Activated CD4-positive, alpha-beta memory T cell treated with anti-CD3 and anti-CD28 coated beads for 36 hours (primary cell): ENCODE results near the gene PIM1. TPM values are rescaled to one million over a fixed set of nuclear protein-coding genes. Genes with fewer than 3 reads are reported as not detected.

ENCODE experiments used
- total RNA-seq, 2 experiments: library from RNA; stranded (reverse); gene quantifications; one replicate each; pipeline ENCODE4 v1.2.3, GENCODE V29; 2021

Gene PIM1
- total RNA-seq, 2 experiments from 2014 or later = 204 TPM

Other genes with a start within 250 kb of the PIM1 start
- gene PI16, start 215.4 kb upstream of the PIM1 start, total RNA-seq = 1 to 10 TPM; 1.0 to 1.1 TPM
- gene MTCH1, start 184.0 kb upstream of the PIM1 start, total RNA-seq = 100 to 1,000 TPM; 109 to 114 TPM
- gene FGD2, start 164.5 kb upstream of the PIM1 start, total RNA-seq = under 1 TPM; 0.48 to 0.52 TPM
- gene TBC1D22B, start 87.6 kb downstream of the PIM1 start, total RNA-seq = 10 to 100 TPM; 14.4 to 15.7 TPM
- 1 to 10 TPM; 2.2 to 3.3 TPM for gene TMEM217, start 88.0 kb downstream of the PIM1 start, total RNA-seq
- 10 to 100 TPM; 24.3 to 25.6 TPM for gene RNF8, start 183.8 kb downstream of the PIM1 start, total RNA-seq